ENCODE measurements around the gene TMPRSS4.

Gene TMPRSS4

GRCh38 chr11:118068206-118068944 lies 8.5 kb upstream of the TMPRSS4 start:
- Histone ChIP-seq H2BK12ac (ENCODE audit: low read length) (no peak overlapping the region), H2AK5ac (ENCODE audit: low read depth, low read length) (no peak overlapping the region), H3K4me2 (ENCODE audit: insufficient read depth, low read length, poor library complexity, severe bottlenecking) (no peak overlapping the region), H3K18ac (ENCODE audit: low read length) (no peak overlapping the region), H4K91ac (ENCODE audit: low read depth, low read length, poor library complexity) (no peak overlapping the region), H3K79me1 (ENCODE audit: low read depth, low read length) (no peaks in the 10 kb centered on the region), H3K23ac (ENCODE audit: low read depth, low read length, poor library complexity) (no peak overlapping the region), H2BK15ac (ENCODE audit: low read length) (no peak overlapping the region), H3K4me3 (ENCODE audit: low read length in 2 of 2) (no peak overlapping the region), H3K4me1 (ENCODE audit: control insufficient read depth in 2 of 2, insufficient read depth in 1 of 2, low read depth in 1 of 2, low read length in 2 of 2) (peaks cover 0 to 5% of the 10 kb centered on the region in 2 donors), H4K8ac (ENCODE audit: low read depth, low read length) (no peak overlapping the region), H2AFZ (ENCODE audit: low read length) (no peak overlapping the region), H3K4ac (ENCODE audit: low read length) (no peak overlapping the region), H3K9ac (ENCODE audit: low read depth, low read length, poor library complexity) (no peak overlapping the region), H2BK5ac (ENCODE audit: low read length) (no peak overlapping the region), H3K14ac (ENCODE audit: low read length) (no peak overlapping the region), H3K36me3 (replicated peaks in 1 of 2; ENCODE audit: control insufficient read depth in 2 of 2, insufficient read depth in 2 of 2, low read length in 2 of 2) (no peaks in the 10 kb centered on the region), H3K9me3 (replicated peaks in 1 of 2; ENCODE audit: control insufficient read depth in 2 of 2, insufficient read depth in 1 of 2, low read depth in 1 of 2, low read length in 2 of 2) (no peaks in the 10 kb centered on the region), H3K27me3 (ENCODE audit: control insufficient read depth in 3 of 3, insufficient read depth in 3 of 3, low read depth in 1 of 3, low read length in 3 of 3) (no peaks in the 10 kb centered on the region), H2BK120ac (ENCODE audit: low read depth, low read length) (no peak overlapping the region), H3K27ac (replicated peaks; ENCODE audit: low read length) (no peak overlapping the region)
- WGBS, 2 donors (ENCODE audit: extremely low coverage in 2 of 2, insufficient read length in 2 of 2, insufficient replicate concordance in 1 of 2), result no CpG with 5 or more reads among the region's 24 CpGs
- no peak for DNase-seq (ENCODE audit: low spot score)

- H4K91ac ChIP-seq (ENCODE audit: low read depth, low read length, poor library complexity), result no peak overlapping the region
- no peaks in the 10 kb centered on the region for H3K79me1 ChIP-seq (ENCODE audit: low read depth, low read length)
- H4K8ac ChIP-seq (ENCODE audit: low read depth, low read length), result no peak overlapping the region
- no peak for DNase-seq (ENCODE audit: low spot score)
- no peak overlapping the region for H3K4me2 ChIP-seq (ENCODE audit: insufficient read depth, low read length, poor library complexity, severe bottlenecking)
- peaks cover 0 to 5% of the 10 kb centered on the region in 2 donors for H3K4me1 ChIP-seq (ENCODE audit: control insufficient read depth in 2 of 2, insufficient read depth in 1 of 2, low read depth in 1 of 2, low read length in 2 of 2)
- H3K4ac ChIP-seq (ENCODE audit: low read length), result no peak overlapping the region
- no peak overlapping the region for H3K23ac ChIP-seq (ENCODE audit: low read depth, low read length, poor library complexity)
- no peak overlapping the region for H2BK15ac ChIP-seq (ENCODE audit: low read length)
- no peaks in the 10 kb centered on the region for H3K27me3 ChIP-seq (ENCODE audit: control insufficient read depth in 3 of 3, insufficient read depth in 3 of 3, low read depth in 1 of 3, low read length in 3 of 3)
- no peaks in the 10 kb centered on the region for H3K9me3 ChIP-seq (replicated peaks in 1 of 2; ENCODE audit: control insufficient read depth in 2 of 2, insufficient read depth in 1 of 2, low read depth in 1 of 2, low read length in 2 of 2)
- no peak overlapping the region for H3K27ac ChIP-seq (replicated peaks; ENCODE audit: low read length)
- H3K4me3 ChIP-seq (ENCODE audit: low read length in 2 of 2), result no peak overlapping the region
- no peak overlapping the region for H2BK12ac ChIP-seq (ENCODE audit: low read length)
- no peak overlapping the region for H2AFZ ChIP-seq (ENCODE audit: low read length)
- H2BK5ac ChIP-seq (ENCODE audit: low read length), result no peak overlapping the region
- no peak overlapping the region for H2BK120ac ChIP-seq (ENCODE audit: low read depth, low read length)
- WGBS, 2 donors (ENCODE audit: extremely low coverage in 2 of 2, insufficient read length in 2 of 2, insufficient replicate concordance in 1 of 2), result no CpG with 5 or more reads among the region's 10 CpGs
- H3K14ac ChIP-seq (ENCODE audit: low read length), result no peak overlapping the region
- H3K36me3 ChIP-seq (replicated peaks in 1 of 2; ENCODE audit: control insufficient read depth in 2 of 2, insufficient read depth in 2 of 2, low read length in 2 of 2), result no peaks in the 10 kb centered on the region
- H3K18ac ChIP-seq (ENCODE audit: low read length), result no peak overlapping the region
- H2AK5ac ChIP-seq (ENCODE audit: low read depth, low read length), result no peak overlapping the region
- H3K9ac ChIP-seq (ENCODE audit: low read depth, low read length, poor library complexity), result no peak overlapping the region
These were observed 7.8 kb upstream of the TMPRSS4 start for GRCh38 chr11:118068945-118069612.

GRCh38 chr11:118071416-118072030 lies 5.4 kb upstream of the TMPRSS4 start:
- Histone ChIP-seq H3K27me3 (ENCODE audit: control insufficient read depth in 3 of 3, insufficient read depth in 3 of 3, low read depth in 1 of 3, low read length in 3 of 3) (no peaks in the 10 kb centered on the region), H3K4me2 (ENCODE audit: insufficient read depth, low read length, poor library complexity, severe bottlenecking) (no peak overlapping the region), H3K4me3 (ENCODE audit: low read length in 2 of 2) (no peak overlapping the region), H2BK5ac (ENCODE audit: low read length) (no peak overlapping the region), H3K4ac (ENCODE audit: low read length) (no peak overlapping the region), H3K23ac (ENCODE audit: low read depth, low read length, poor library complexity) (no peak overlapping the region), H3K9ac (ENCODE audit: low read depth, low read length, poor library complexity) (no peak overlapping the region), H2BK15ac (ENCODE audit: low read length) (no peak overlapping the region), H3K27ac (replicated peaks; ENCODE audit: low read length) (no peak overlapping the region), H3K36me3 (replicated peaks in 1 of 2; ENCODE audit: control insufficient read depth in 2 of 2, insufficient read depth in 2 of 2, low read length in 2 of 2) (no peaks in the 10 kb centered on the region), H3K79me1 (ENCODE audit: low read depth, low read length) (no peaks in the 10 kb centered on the region), H3K4me1 (ENCODE audit: control insufficient read depth in 2 of 2, insufficient read depth in 1 of 2, low read depth in 1 of 2, low read length in 2 of 2) (peaks cover 0 to 5% of the 10 kb centered on the region in 2 donors), H4K91ac (ENCODE audit: low read depth, low read length, poor library complexity) (no peak overlapping the region), H2AFZ (ENCODE audit: low read length) (no peak overlapping the region), H2BK120ac (ENCODE audit: low read depth, low read length) (no peak overlapping the region), H2BK12ac (ENCODE audit: low read length) (no peak overlapping the region), H4K8ac (ENCODE audit: low read depth, low read length) (no peak overlapping the region), H3K9me3 (replicated peaks in 1 of 2; ENCODE audit: control insufficient read depth in 2 of 2, insufficient read depth in 1 of 2, low read depth in 1 of 2, low read length in 2 of 2) (no peaks in the 10 kb centered on the region), H3K14ac (ENCODE audit: low read length) (no peak overlapping the region), H3K18ac (ENCODE audit: low read length) (no peak overlapping the region), H2AK5ac (ENCODE audit: low read depth, low read length) (no peak overlapping the region)
- no CpG with 5 or more reads among the region's 3 CpGs for WGBS, 2 donors (ENCODE audit: extremely low coverage in 2 of 2, insufficient read length in 2 of 2, insufficient replicate concordance in 1 of 2)
- DNase-seq (ENCODE audit: low spot score), result no peak

GRCh38 chr11:118073554-118073953 lies 3.3 kb upstream of the TMPRSS4 start:
- Histone ChIP-seq H3K4me2 (ENCODE audit: insufficient read depth, low read length, poor library complexity, severe bottlenecking) (no peak overlapping the region), H2BK15ac (ENCODE audit: low read length) (no peak overlapping the region), H3K9me3 (replicated peaks in 1 of 2; ENCODE audit: control insufficient read depth in 2 of 2, insufficient read depth in 1 of 2, low read depth in 1 of 2, low read length in 2 of 2) (no peaks in the 10 kb centered on the region), H3K18ac (ENCODE audit: low read length) (peak overlapping the region; percentile 34), H3K9ac (ENCODE audit: low read depth, low read length, poor library complexity) (no peak overlapping the region), H3K36me3 (replicated peaks in 1 of 2; ENCODE audit: control insufficient read depth in 2 of 2, insufficient read depth in 2 of 2, low read length in 2 of 2) (no peaks in the 10 kb centered on the region), H3K23ac (ENCODE audit: low read depth, low read length, poor library complexity) (no peak overlapping the region), H3K79me1 (ENCODE audit: low read depth, low read length) (no peaks in the 10 kb centered on the region), H3K4me3 (ENCODE audit: low read length in 2 of 2) (no peak overlapping the region), H2BK12ac (ENCODE audit: low read length) (no peak overlapping the region), H3K14ac (ENCODE audit: low read length) (no peak overlapping the region), H4K91ac (ENCODE audit: low read depth, low read length, poor library complexity) (no peak overlapping the region), H2AK5ac (ENCODE audit: low read depth, low read length) (no peak overlapping the region), H4K8ac (ENCODE audit: low read depth, low read length) (peak overlapping the region; percentile 84), H2BK5ac (ENCODE audit: low read length) (no peak overlapping the region), H3K27me3 (ENCODE audit: control insufficient read depth in 3 of 3, insufficient read depth in 3 of 3, low read depth in 1 of 3, low read length in 3 of 3) (peaks cover 0 to 11% (median 0%) of the 10 kb centered on the region in 3 experiments), H3K27ac (replicated peaks; ENCODE audit: low read length) (no peak overlapping the region), H3K4me1 (ENCODE audit: control insufficient read depth in 2 of 2, insufficient read depth in 1 of 2, low read depth in 1 of 2, low read length in 2 of 2) (no peaks in the 10 kb centered on the region), H2BK120ac (ENCODE audit: low read depth, low read length) (no peak overlapping the region), H3K4ac (ENCODE audit: low read length) (no peak overlapping the region), H2AFZ (ENCODE audit: low read length) (no peak overlapping the region)
- DNase-seq (ENCODE audit: low spot score), result no peak
- no CpG with 5 or more reads among the region's 9 CpGs for WGBS, 2 donors (ENCODE audit: extremely low coverage in 2 of 2, insufficient read length in 2 of 2, insufficient replicate concordance in 1 of 2)
